OCI-LY1 (cell line): ENCODE measurements around the gene SDCCAG8.

Source experiments
- H2AFZ ChIP-seq: fragments of 200-600 bp; sonication (generic), shearing (Covaris generic); 2 replicates; pipeline ENCODE4 v1.6.0; 2014; ENCODE audit warnings: antibody characterized with exemption, mild to moderate bottlenecking, low read length
- H3F3A ChIP-seq: fragments of 200-600 bp; sonication (generic), shearing (Covaris generic); 2 replicates; pipeline ENCODE4 v1.6.0; 2014; ENCODE audit warnings: mild to moderate bottlenecking, antibody characterized with exemption, low read length, moderate library complexity; ENCODE audit not compliant: insufficient read depth
- H3K27ac ChIP-seq: fragments of 200-600 bp; sonication (generic); 2 replicates; pipeline ENCODE4 v1.5.1; 2014; ENCODE audit warnings: low read length, mixed run types, mild to moderate bottlenecking, low read depth; ENCODE audit not compliant: poor library complexity, severe bottlenecking
- H3K27me3 ChIP-seq: fragments of 200-600 bp; sonication (generic); 2 replicates; pipeline ENCODE4 v1.6.0; 2014; ENCODE audit warnings: antibody characterized with exemption, mild to moderate bottlenecking, low read length, moderate library complexity; ENCODE audit not compliant: insufficient read depth
- H3K36me3 ChIP-seq: fragments of 200-600 bp; sonication (generic); 2 replicates; pipeline ENCODE4 v1.6.1; 2014; ENCODE audit warnings: mild to moderate bottlenecking, antibody characterized with exemption, low read length, moderate library complexity, mixed read lengths; ENCODE audit not compliant: insufficient read depth
- H3K4me1 ChIP-seq: fragments of 200-600 bp; sonication (generic); 2 replicates; pipeline ENCODE4 v1.5.1; 2014; ENCODE audit warnings: mild to moderate bottlenecking, low read length, moderate library complexity; ENCODE audit not compliant: insufficient read depth, severe bottlenecking
- H3K4me2 ChIP-seq: fragments of 200-600 bp; sonication (generic), shearing (Covaris generic); 2 replicates; pipeline ENCODE4 v1.6.1; 2014; ENCODE audit warnings: low read length
- H3K4me3 ChIP-seq: fragments of 200-600 bp; sonication (generic); 2 replicates; pipeline ENCODE4 v1.5.1; 2014; ENCODE audit warnings: low read length, low read depth, mild to moderate bottlenecking, mixed read lengths; ENCODE audit not compliant: poor library complexity, severe bottlenecking
- H3K79me2 ChIP-seq: fragments of 200-600 bp; shearing (Covaris generic); 2 replicates; pipeline ENCODE4 v1.6.1; 2016; ENCODE audit warnings: mixed run types, low read length, mixed read lengths; ENCODE audit not compliant: insufficient read depth
- H3K9ac ChIP-seq: fragments of 200-600 bp; sonication (generic), shearing (Covaris generic); 2 replicates; pipeline ENCODE4 v1.6.1; 2014; ENCODE audit warnings: mild to moderate bottlenecking, low read length, mixed read lengths
- H3K9me2 ChIP-seq: fragments of 200-600 bp; sonication (generic), shearing (Covaris generic); 2 replicates; pipeline ENCODE4 v1.6.1; 2014; ENCODE audit warnings: low read depth, mild to moderate bottlenecking, low read length, mixed read lengths
- H3K9me3 ChIP-seq: fragments of 200-600 bp; shearing (Covaris generic); 2 replicates; pipeline ENCODE4 v1.6.1; 2014; ENCODE audit warnings: low read length, mixed read lengths
- H4K20me1 ChIP-seq: fragments of 200-600 bp; sonication (generic), shearing (Covaris generic); 2 replicates; pipeline ENCODE4 v1.6.0; 2016; ENCODE audit warnings: mild to moderate bottlenecking, low read length; ENCODE audit not compliant: insufficient read depth
- CTCF ChIP-seq: fragments of 200-600 bp; sonication (generic), shearing (Covaris generic); IDR thresholded peaks from 2 replicates; pipeline ENCODE4 v1.5.1; 2017; ENCODE audit warnings: mild to moderate bottlenecking, antibody characterized with exemption, low read length, moderate library complexity, mixed read lengths
- EZH2 ChIP-seq: fragments of 200-600 bp; sonication (generic), shearing (Covaris generic); IDR thresholded peaks from 2 replicates; pipeline ENCODE4 v1.8.0; 2017; ENCODE audit warnings: borderline replicate concordance, mixed run types, mild to moderate bottlenecking, antibody characterized with exemption, low read length, moderate library complexity, mixed read lengths

SDCCAG8 gene

GRCh38 chr1:243315455-243315854 is 59.6 kb downstream of the SDCCAG8 start:
- Histone ChIP-seq H3K4me2 (no peak overlapping the region), H3K9me2 (no peaks in the 10 kb centered on the region), H3K79me2 (no peaks in the 10 kb centered on the region), H3K9me3 (no peaks in the 10 kb centered on the region), H3K27ac (no peak overlapping the region), H3K27me3 (no peaks in the 10 kb centered on the region), H4K20me1 (no peaks in the 10 kb centered on the region), H3F3A (no peaks in the 10 kb centered on the region), H2AFZ (no peak overlapping the region), H3K4me1 (no peaks in the 10 kb centered on the region), H3K4me3 (no peak overlapping the region), H3K9ac (no peak overlapping the region), H3K36me3 (peaks cover 9% of the 10 kb centered on the region; the same call in 1 of the 2 replicates)
- TF ChIP-seq EZH2 (no peak), CTCF (no peak)

- Histone ChIP-seq H3K4me2 (no peak overlapping the region), H3K27ac (no peak overlapping the region), H3K4me3 (no peak overlapping the region), H4K20me1 (no peaks in the 10 kb centered on the region), H3K9me3 (no peaks in the 10 kb centered on the region), H3K4me1 (no peaks in the 10 kb centered on the region), H3F3A (no peaks in the 10 kb centered on the region), H2AFZ (no peak overlapping the region), H3K79me2 (no peaks in the 10 kb centered on the region), H3K27me3 (no peaks in the 10 kb centered on the region), H3K9me2 (no peaks in the 10 kb centered on the region), H3K9ac (no peak overlapping the region), H3K36me3 (peaks cover 9% of the 10 kb centered on the region; the same call in 1 of the 2 replicates)
- TF ChIP-seq CTCF (no peak), EZH2 (no peak)
Observed at GRCh38 chr1:243315893-243316292, 60.1 kb downstream of the SDCCAG8 start.

- H3K27ac ChIP-seq = no peak overlapping the region
Observed at GRCh38 chr1:243316366-243316989, 60.6 kb downstream of the SDCCAG8 start.

More at GRCh38 chr1:243316366-243316989, 60.6 kb downstream of the SDCCAG8 start:
- Histone ChIP-seq H3K9me2 (no peaks in the 10 kb centered on the region), H3K4me1 (no peaks in the 10 kb centered on the region), H3K4me3 (no peak overlapping the region), H3K79me2 (no peaks in the 10 kb centered on the region), H3K9ac (no peak overlapping the region), H4K20me1 (no peaks in the 10 kb centered on the region), H3K27me3 (no peaks in the 10 kb centered on the region), H3K9me3 (no peaks in the 10 kb centered on the region), H3F3A (no peaks in the 10 kb centered on the region), H2AFZ (no peak overlapping the region), H3K36me3 (peaks cover 9% of the 10 kb centered on the region; the same call in 1 of the 2 replicates), H3K4me2 (no peak overlapping the region)
- no peak for TF ChIP-seq EZH2
- TF ChIP-seq CTCF = no peak
